Neural cell (in vitro differentiated cells): Measurements from ENCODE around the gene THBS1. TPM values are rescaled to one million over a fixed set of nuclear protein-coding genes. Genes with fewer than 3 reads are reported as not detected.

Experiments
- H2AFZ ChIP-seq: fragments of 200-600, 300-800 bp; sonication (generic), shearing (Covaris generic); 2 replicates; pipeline ENCODE4 v1.6.0; 2014; ENCODE audit warnings: low read depth, mild to moderate bottlenecking, antibody characterized with exemption, low read length, moderate library complexity
- H3F3A ChIP-seq: fragments of 200-600 bp; shearing (Covaris generic); 2 replicates; pipeline ENCODE4 v1.6.1; 2016; ENCODE audit warnings: mild to moderate bottlenecking, moderate library complexity, mixed read lengths, antibody characterized with exemption, low read length; ENCODE audit not compliant: insufficient read depth, poor library complexity, severe bottlenecking
- H3K27ac ChIP-seq: fragments of 200-600, 300-800 bp; sonication (generic), shearing (Covaris generic); 2 replicates; pipeline ENCODE4 v1.5.1; 2014; ENCODE audit warnings: mild to moderate bottlenecking, low read length, moderate library complexity
- H3K27me3 ChIP-seq: fragments of 300-800, 200-600 bp; sonication (generic), shearing (Covaris generic); 2 replicates; pipeline ENCODE4 v1.6.0; 2014; ENCODE audit warnings: mild to moderate bottlenecking, low read depth, low read length, moderate library complexity; ENCODE audit not compliant: insufficient read depth
- H3K36me3 ChIP-seq: fragments of 300-800, 200-600 bp; sonication (generic), shearing (Covaris generic); 2 replicates; pipeline ENCODE4 v1.5.1; 2014; ENCODE audit warnings: mild to moderate bottlenecking, antibody characterized with exemption, low read length, moderate library complexity; ENCODE audit not compliant: insufficient read depth
- H3K4me2 ChIP-seq: fragments of 300-800, 200-600 bp; sonication (generic), shearing (Covaris generic); 2 replicates; pipeline ENCODE4 v1.6.0; 2014; ENCODE audit warnings: mild to moderate bottlenecking, low read length
- H3K4me3 ChIP-seq: fragments of 300-800, 200-600 bp; sonication (generic), shearing (Covaris generic); 2 replicates; pipeline ENCODE4 v1.5.1; 2014; ENCODE audit warnings: mild to moderate bottlenecking, low read length, moderate library complexity
- H3K79me2 ChIP-seq: fragments of 200-600 bp; shearing (Covaris generic); replicated peaks from 2 replicates; pipeline ENCODE4 v1.6.0; 2014; ENCODE audit warnings: mild to moderate bottlenecking, low read length, moderate library complexity; ENCODE audit not compliant: insufficient read depth
- H3K9ac ChIP-seq: fragments of 300-800, 200-600 bp; sonication (generic), shearing (Covaris generic); 2 replicates; pipeline ENCODE4 v1.6.1; 2016; ENCODE audit warnings: mild to moderate bottlenecking, low read length, mixed read lengths
- H3K9me2 ChIP-seq: fragments of 200-600 bp; shearing (Covaris generic); 2 replicates; pipeline ENCODE4 v1.6.1; 2016; ENCODE audit warnings: mild to moderate bottlenecking, low read length, mixed read lengths; ENCODE audit not compliant: insufficient read depth
- H3K9me3 ChIP-seq: fragments of 200-600, 300-800 bp; sonication (generic), shearing (Covaris generic); 2 replicates; pipeline ENCODE4 v1.6.1; 2016; ENCODE audit warnings: mild to moderate bottlenecking, mixed run types, low read length, moderate library complexity, mixed read lengths
- H4K20me1 ChIP-seq: fragments of 200-600 bp; shearing (Covaris generic); 2 replicates; pipeline ENCODE4 v1.6.1; 2016; ENCODE audit warnings: mild to moderate bottlenecking, mixed run types; ENCODE audit not compliant: insufficient read depth
- EP300 ChIP-seq: fragments of 450-650 bp; conservative IDR thresholded peaks from 2 replicates; pipeline ENCODE4 v1.6.1; 2014; ENCODE audit warnings: antibody characterized with exemption, mild to moderate bottlenecking, moderate library complexity; ENCODE audit not compliant: poor library complexity, severe bottlenecking
- EZH2 ChIP-seq: fragments of 200-600, 300-800 bp; shearing (Covaris generic), sonication (generic); IDR thresholded peaks from 2 replicates; pipeline ENCODE4 v1.6.1; 2014; ENCODE audit warnings: antibody characterized with exemption, low read length, borderline replicate concordance, mild to moderate bottlenecking; ENCODE audit not compliant: insufficient read depth, poor library complexity, severe bottlenecking
- MXI1 ChIP-seq: fragments of 450-650 bp; conservative IDR thresholded peaks from 2 replicates; pipeline ENCODE4 v1.6.1; 2014; ENCODE audit warnings: antibody characterized with exemption, mild to moderate bottlenecking; ENCODE audit not compliant: poor library complexity, severe bottlenecking
- POLR2AphosphoS5 ChIP-seq: IDR thresholded peaks from 2 replicates; pipeline ENCODE4 v1.6.1; 2012
- RAD21 ChIP-seq: fragments of 450-650 bp; conservative IDR thresholded peaks from 2 replicates; pipeline ENCODE4 v1.6.1; 2014; ENCODE audit warnings: antibody characterized with exemption, mild to moderate bottlenecking, moderate library complexity
- SMC3 ChIP-seq: fragments of 450-650 bp; conservative IDR thresholded peaks from 2 replicates; pipeline ENCODE4 v1.6.1; 2014; ENCODE audit warnings: antibody characterized with exemption, mild to moderate bottlenecking, moderate library complexity; ENCODE audit not compliant: poor library complexity
- TAF1 ChIP-seq: IDR thresholded peaks from 2 replicates; pipeline ENCODE4 v1.6.1; 2012; ENCODE audit warnings: low read depth
- polyA plus RNA-seq: library from polyadenylated mRNA; depleted of rRNA; stranded (reverse); fragments of >200 nt; gene quantifications from 2 replicates; pipeline ENCODE4 v1.2.3, GENCODE V29; 2014
- TF ChIP-seq, protein P1 (sequence below): fragments of 450-650 bp; IDR thresholded peaks from 2 replicates; pipeline ENCODE4 v1.5.1; 2014; ENCODE audit warnings: antibody characterized with exemption, mild to moderate bottlenecking, moderate library complexity; ENCODE audit not compliant: poor library complexity, severe bottlenecking
- TF ChIP-seq, protein P2 (sequence below): IDR thresholded peaks from 2 replicates; pipeline ENCODE4 v1.6.1; 2012; ENCODE audit warnings: borderline replicate concordance

Gene THBS1
- polyA plus RNA-seq, 1 donor from 2014 or later: 0.22 TPM

DNA sequence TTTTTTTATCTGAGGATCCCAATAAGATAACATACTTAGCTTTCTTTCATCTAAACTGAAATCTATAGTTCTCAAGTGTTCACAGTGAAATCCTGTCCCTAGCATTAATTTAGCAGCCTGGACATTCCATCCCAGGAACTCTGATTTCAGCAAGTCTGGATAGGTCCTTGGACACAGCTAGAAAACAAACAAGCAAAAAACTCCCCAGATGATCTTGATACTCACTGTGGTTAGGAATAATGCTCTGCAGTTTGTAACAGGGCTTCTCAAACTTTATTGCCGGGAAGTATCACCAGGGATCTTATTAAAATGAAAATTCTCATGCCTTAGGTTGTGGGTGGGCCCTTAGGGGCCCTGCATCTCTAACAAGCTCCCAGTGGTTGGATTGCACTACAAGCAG lies 24.3 kb downstream of the THBS1 start:
- no peak overlapping the region for H3K9ac ChIP-seq
- H4K20me1 ChIP-seq: no peaks in the 10 kb centered on the region
- no peaks in the 10 kb centered on the region for H3K9me2 ChIP-seq
- no peaks in the 10 kb centered on the region for H3K27me3 ChIP-seq
- no peaks in the 10 kb centered on the region for H3F3A ChIP-seq
- no peaks in the 10 kb centered on the region for H3K36me3 ChIP-seq
- no peaks in the 10 kb centered on the region for H3K79me2 ChIP-seq
- H3K27ac ChIP-seq: no peak overlapping the region
- TF ChIP-seq RAD21: no peak
- H3K4me3 ChIP-seq: no peak overlapping the region
- no peaks in the 10 kb centered on the region for H3K9me3 ChIP-seq
- no peak overlapping the region for H3K4me2 ChIP-seq
- no peak overlapping the region for H2AFZ ChIP-seq

DNA sequence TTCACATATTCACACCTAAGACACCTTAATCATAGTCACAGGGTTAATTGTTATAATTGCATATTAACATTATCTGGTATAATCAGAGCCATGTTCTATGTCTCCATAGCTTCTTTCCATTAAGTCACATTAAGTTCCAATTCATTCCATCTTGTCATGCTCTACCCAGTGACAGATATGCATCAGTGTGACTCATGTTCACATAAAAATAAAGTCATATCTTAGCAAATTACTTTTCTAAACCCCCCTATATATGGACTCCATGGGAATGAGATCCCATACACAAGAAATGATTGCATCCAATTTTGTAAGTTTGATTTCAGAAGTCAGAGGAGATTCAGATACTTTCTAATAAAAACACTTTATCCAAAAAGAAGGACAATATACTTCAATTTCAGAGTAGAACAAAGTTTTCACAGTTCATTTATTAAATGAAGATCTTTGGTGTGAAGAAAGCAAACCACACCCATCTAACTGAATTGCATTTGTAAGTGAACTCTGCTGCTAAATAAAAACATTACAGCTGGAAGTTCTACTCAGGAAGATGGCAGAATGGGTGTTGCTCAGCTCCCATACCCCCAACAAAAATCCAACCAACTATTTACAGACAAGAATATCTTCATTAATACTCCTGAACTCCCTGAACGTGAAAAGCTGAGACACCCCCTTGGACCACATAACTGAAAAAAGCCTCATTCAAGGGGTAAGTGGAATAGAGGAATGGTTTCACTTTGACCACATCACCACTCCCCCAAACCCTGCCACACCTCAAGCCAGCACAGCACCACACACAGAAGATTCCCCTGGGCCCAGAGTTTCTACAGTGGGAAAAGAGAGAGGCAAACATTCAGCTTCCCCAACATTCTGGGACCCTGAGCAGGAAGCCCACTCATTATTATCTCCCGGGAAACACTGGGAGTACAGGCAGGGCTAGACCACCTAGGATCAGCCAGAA lies 27.6 kb downstream of the THBS1 start:
- Histone ChIP-seq H3K9me3 (no peaks in the 10 kb centered on the region), H3K27me3 (no peaks in the 10 kb centered on the region), H3K9ac (no peak overlapping the region), H3K36me3 (no peaks in the 10 kb centered on the region), H3F3A (no peaks in the 10 kb centered on the region), H4K20me1 (no peaks in the 10 kb centered on the region), H3K27ac (no peak overlapping the region), H3K4me2 (no peak overlapping the region), H2AFZ (no peak overlapping the region), H3K4me3 (no peak overlapping the region), H3K79me2 (no peaks in the 10 kb centered on the region), H3K9me2 (no peaks in the 10 kb centered on the region)
- TF ChIP-seq RAD21 (no peak), SMC3 (no peak), TAF1 (no peak), EP300 (no peak), POLR2AphosphoS5 (no peak)
- TF ChIP-seq, protein P1, sequence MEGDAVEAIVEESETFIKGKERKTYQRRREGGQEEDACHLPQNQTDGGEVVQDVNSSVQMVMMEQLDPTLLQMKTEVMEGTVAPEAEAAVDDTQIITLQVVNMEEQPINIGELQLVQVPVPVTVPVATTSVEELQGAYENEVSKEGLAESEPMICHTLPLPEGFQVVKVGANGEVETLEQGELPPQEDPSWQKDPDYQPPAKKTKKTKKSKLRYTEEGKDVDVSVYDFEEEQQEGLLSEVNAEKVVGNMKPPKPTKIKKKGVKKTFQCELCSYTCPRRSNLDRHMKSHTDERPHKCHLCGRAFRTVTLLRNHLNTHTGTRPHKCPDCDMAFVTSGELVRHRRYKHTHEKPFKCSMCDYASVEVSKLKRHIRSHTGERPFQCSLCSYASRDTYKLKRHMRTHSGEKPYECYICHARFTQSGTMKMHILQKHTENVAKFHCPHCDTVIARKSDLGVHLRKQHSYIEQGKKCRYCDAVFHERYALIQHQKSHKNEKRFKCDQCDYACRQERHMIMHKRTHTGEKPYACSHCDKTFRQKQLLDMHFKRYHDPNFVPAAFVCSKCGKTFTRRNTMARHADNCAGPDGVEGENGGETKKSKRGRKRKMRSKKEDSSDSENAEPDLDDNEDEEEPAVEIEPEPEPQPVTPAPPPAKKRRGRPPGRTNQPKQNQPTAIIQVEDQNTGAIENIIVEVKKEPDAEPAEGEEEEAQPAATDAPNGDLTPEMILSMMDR: no peak

DNA sequence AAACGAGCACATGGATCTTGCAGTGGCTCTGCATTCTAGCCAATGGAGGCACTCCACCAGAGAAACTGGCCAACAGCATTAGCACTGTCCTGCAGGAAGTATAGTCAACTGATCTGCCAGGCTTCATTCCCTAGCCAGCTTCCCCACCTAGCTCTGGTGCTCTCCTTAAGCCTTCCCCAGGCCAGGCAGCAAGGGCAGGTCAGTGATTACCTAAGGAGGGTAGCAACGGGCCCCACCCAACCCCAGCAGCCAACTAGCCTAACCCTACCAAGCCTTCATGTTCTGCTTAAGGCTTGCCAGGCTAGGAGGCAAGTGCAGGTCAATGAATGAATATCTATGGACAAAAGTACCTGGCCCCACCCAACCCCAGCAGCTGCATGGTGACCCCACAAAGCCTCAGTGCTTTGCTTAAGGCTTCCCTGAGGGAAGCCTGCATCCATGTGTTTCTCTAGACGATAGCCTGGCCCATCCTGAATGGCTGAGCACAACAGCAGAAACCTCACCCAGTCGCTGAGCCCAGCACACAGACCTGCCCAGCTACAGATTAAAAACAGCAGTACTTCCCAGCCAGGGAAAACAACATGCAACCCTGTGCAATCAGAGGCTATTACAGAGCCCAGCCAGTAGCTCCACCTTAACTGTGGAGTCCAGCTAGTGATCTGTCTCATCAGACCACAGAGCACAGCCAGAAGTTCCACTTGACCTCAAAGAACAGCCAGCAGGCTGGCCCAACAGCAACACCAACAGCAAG lies 28.5 kb downstream of the THBS1 start:
- Histone ChIP-seq H3K4me3 (no peak overlapping the region), H3K27me3 (no peaks in the 10 kb centered on the region), H4K20me1 (no peaks in the 10 kb centered on the region), H3K4me2 (no peak overlapping the region), H3K36me3 (no peaks in the 10 kb centered on the region), H3F3A (no peaks in the 10 kb centered on the region), H3K9me2 (no peaks in the 10 kb centered on the region), H3K9me3 (no peaks in the 10 kb centered on the region), H3K79me2 (no peaks in the 10 kb centered on the region), H2AFZ (no peak overlapping the region), H3K27ac (no peak overlapping the region), H3K9ac (no peak overlapping the region)
- no peak for TF ChIP-seq MXI1
- TF ChIP-seq, protein P1: no peak
- no peak for TF ChIP-seq POLR2AphosphoS5
- no peak for TF ChIP-seq TAF1
- TF ChIP-seq, protein P2, sequence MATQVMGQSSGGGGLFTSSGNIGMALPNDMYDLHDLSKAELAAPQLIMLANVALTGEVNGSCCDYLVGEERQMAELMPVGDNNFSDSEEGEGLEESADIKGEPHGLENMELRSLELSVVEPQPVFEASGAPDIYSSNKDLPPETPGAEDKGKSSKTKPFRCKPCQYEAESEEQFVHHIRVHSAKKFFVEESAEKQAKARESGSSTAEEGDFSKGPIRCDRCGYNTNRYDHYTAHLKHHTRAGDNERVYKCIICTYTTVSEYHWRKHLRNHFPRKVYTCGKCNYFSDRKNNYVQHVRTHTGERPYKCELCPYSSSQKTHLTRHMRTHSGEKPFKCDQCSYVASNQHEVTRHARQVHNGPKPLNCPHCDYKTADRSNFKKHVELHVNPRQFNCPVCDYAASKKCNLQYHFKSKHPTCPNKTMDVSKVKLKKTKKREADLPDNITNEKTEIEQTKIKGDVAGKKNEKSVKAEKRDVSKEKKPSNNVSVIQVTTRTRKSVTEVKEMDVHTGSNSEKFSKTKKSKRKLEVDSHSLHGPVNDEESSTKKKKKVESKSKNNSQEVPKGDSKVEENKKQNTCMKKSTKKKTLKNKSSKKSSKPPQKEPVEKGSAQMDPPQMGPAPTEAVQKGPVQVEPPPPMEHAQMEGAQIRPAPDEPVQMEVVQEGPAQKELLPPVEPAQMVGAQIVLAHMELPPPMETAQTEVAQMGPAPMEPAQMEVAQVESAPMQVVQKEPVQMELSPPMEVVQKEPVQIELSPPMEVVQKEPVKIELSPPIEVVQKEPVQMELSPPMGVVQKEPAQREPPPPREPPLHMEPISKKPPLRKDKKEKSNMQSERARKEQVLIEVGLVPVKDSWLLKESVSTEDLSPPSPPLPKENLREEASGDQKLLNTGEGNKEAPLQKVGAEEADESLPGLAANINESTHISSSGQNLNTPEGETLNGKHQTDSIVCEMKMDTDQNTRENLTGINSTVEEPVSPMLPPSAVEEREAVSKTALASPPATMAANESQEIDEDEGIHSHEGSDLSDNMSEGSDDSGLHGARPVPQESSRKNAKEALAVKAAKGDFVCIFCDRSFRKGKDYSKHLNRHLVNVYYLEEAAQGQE: no peak
- TF ChIP-seq EP300: no peak
- no peak for TF ChIP-seq RAD21
- no peak for TF ChIP-seq EZH2
- no peak for TF ChIP-seq SMC3
